Measurements from ENCODE around the gene CSAD. TPM values are rescaled to one million over a fixed set of nuclear protein-coding genes. Genes with fewer than 3 reads are reported as not detected.

The CSAD gene
- total and polyA plus RNA-seq, 2 of the 13 experiments (the other 11 are each of a cell fraction or from before 2014, with no cell fraction given) = 7.2 to 23.5 TPM

- TF ChIP-seq MXD4 (CRISPR knock-in tag; IDR thresholded peaks at IDR 0.05) = no peak
- TF ChIP-seq SKI (IDR thresholded peaks at IDR 0.05; ENCODE audit: partially characterized antibody) = peak; percentile 61
- TF ChIP-seq ZNF567 (CRISPR knock-in tag; IDR thresholded peaks at IDR 0.05; ENCODE audit: borderline replicate concordance) = no peak
- 0 out of 2 replicates have a peak, but pooled peaks have one; percentile 40 for TF ChIP-seq ZNF782 (CRISPR knock-in tag; IDR thresholded peaks at IDR 0.05; ENCODE audit: borderline replicate concordance)
- peak; percentile 48; the same call in 1 of the 2 replicates for TF ChIP-seq ATF2 (CRISPR knock-in tag; IDR thresholded peaks at IDR 0.05)
- peak; percentile 63; the same call in 1 of the 2 replicates for TF ChIP-seq HNRNPL (IDR thresholded peaks at IDR 0.05; ENCODE audit: low read depth, low read length)
- TF ChIP-seq ZNF792 (CRISPR knock-in tag; IDR thresholded peaks at IDR 0.05) = peak; percentile 60
- TF ChIP-seq ZNF747 (CRISPR knock-in tag; IDR thresholded peaks at IDR 0.05; ENCODE audit: borderline replicate concordance) = peak; percentile 96
- TF ChIP-seq TFDP2 (CRISPR knock-in tag; IDR thresholded peaks at IDR 0.05) = peak; percentile 72
- TF ChIP-seq RARA (CRISPR knock-in tag; IDR thresholded peaks at IDR 0.05) = peak; percentile 65; the same call in 1 of the 2 replicates
- TF ChIP-seq FOXA3 (CRISPR knock-in tag; IDR thresholded peaks at IDR 0.05) = peak; percentile 70
- peak; percentile 84 for TF ChIP-seq HOXA3 (CRISPR knock-in tag; IDR thresholded peaks at IDR 0.05)
- TF ChIP-seq FLYWCH1 (CRISPR knock-in tag; IDR thresholded peaks at IDR 0.05) = no peak
- TF ChIP-seq GPBP1L1 (CRISPR knock-in tag; IDR thresholded peaks at IDR 0.05) = no peak
- no peak for TF ChIP-seq EHMT2 (IDR thresholded peaks at IDR 0.05; ENCODE audit: borderline replicate concordance, low read depth, low read length)
- TF ChIP-seq ZBTB1 (CRISPR knock-in tag; IDR thresholded peaks at IDR 0.05; ENCODE audit: borderline replicate concordance) = no peak
- peak; percentile 74 for TF ChIP-seq YEATS2 (CRISPR knock-in tag; IDR thresholded peaks at IDR 0.05; ENCODE audit: borderline replicate concordance)
- TF ChIP-seq ZNF720 (CRISPR knock-in tag; IDR thresholded peaks at IDR 0.05) = no peak
- TF ChIP-seq ZNF331 (CRISPR knock-in tag; IDR thresholded peaks at IDR 0.05) = peak; percentile 76
- no peak for TF ChIP-seq PITX1 (CRISPR knock-in tag; IDR thresholded peaks at IDR 0.05)
- TF ChIP-seq EP300 (IDR thresholded peaks at IDR 0.05; ENCODE audit: low read depth in 2 of 2, low read length in 2 of 2) = no peak
- peak; percentile 45; the same call in 1 of the 2 replicates for TF ChIP-seq EP300 (CRISPR knock-in tag; IDR thresholded peaks at IDR 0.05; ENCODE audit: borderline replicate concordance)
- TF ChIP-seq ZNF275 (CRISPR knock-in tag; IDR thresholded peaks at IDR 0.05; ENCODE audit: borderline replicate concordance) = peak; percentile 40; the same call in 1 of the 2 replicates
- no peak for TF ChIP-seq NR2F6 (IDR thresholded peaks at IDR 0.05)
- peak; percentile 40; the same call in 1 of the 2 replicates for TF ChIP-seq NR2F6 (CRISPR knock-in tag; IDR thresholded peaks at IDR 0.05)
- no peak for TF ChIP-seq ZNF17 (CRISPR knock-in tag; IDR thresholded peaks at IDR 0.05)
- TF ChIP-seq ZNF282 (IDR thresholded peaks at IDR 0.05; ENCODE audit: partially characterized antibody) = no peak
- TF ChIP-seq SP1 (IDR thresholded peaks at IDR 0.05) = no peak
- TF ChIP-seq SP1 (CRISPR knock-in tag; IDR thresholded peaks at IDR 0.05) = peak; percentile 71; the same call in 1 of the 2 replicates
Observed at GRCh38 chr12:53180220-53180930, at the start of gene CSAD, which contains the start of gene ZNF740 (continued).

Data from HepG2 (cell line).